Measurements from ENCODE around the gene U2AF1. TPM values are rescaled to one million over a fixed set of nuclear protein-coding genes. Genes with fewer than 3 reads are reported as not detected.
"Not testable (repeated sequence)": the region's sequence is repeated elsewhere in the genome, so short reads cannot be mapped to it uniquely, and the experiment has no call there.

U2AF1 gene
- total RNA-seq, 1 donor from 2014 or later: 62.1 TPM

DNA sequence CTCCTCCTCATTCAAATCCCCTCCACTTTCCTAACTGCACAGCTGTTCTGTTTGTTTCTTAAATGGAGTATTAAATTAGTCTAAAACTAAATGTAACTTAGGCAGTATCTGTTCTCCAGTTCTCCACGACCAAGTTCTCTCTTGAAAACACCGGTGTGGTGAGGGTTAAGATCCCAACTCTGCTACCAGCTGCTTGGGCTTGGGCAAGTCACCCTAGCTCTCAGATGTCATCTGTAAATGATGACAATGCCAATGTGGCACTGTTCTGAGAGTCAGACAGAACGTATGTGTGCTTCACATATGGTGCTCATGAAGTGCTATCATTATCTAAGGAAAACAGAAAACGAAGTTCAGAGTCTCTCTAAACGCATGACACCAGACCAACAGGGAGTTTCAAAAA lies 2.7 kb downstream of the U2AF1 start:
- not testable (repeated sequence) for H3K27ac Mint-ChIP-seq; H3K4me3 Mint-ChIP-seq; DNase-seq (ENCODE audit: low spot score in 2 of 2, unreplicated experiment in 2 of 2); H3K36me3 Mint-ChIP-seq; H3K4me1 Mint-ChIP-seq; H3K9me3 Mint-ChIP-seq; H3K27me3 Mint-ChIP-seq (ENCODE audit: low read depth)

DNA sequence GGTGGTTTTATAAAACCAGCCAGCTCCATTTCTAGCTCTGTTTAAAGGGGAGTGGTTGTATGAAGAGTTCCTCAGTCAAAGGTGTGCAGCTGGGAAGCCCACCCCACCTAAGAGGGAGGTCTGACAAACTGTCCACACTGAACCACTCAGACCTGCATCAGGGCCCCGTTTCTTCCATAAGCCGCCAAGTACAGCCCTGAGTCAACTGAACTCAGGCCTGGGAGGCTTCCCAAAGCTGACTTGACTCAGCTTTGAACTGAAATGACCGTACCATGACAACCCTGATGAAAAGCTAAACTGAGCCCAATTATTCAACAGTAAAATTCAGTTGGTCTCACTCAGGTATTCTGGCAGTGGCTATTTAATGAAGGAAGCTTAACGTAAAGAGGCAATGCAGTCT lies 5.1 kb downstream of the U2AF1 start:
- not testable (repeated sequence) for H3K36me3 Mint-ChIP-seq; H3K27ac Mint-ChIP-seq; H3K9me3 Mint-ChIP-seq; H3K27me3 Mint-ChIP-seq (ENCODE audit: low read depth); H3K4me3 Mint-ChIP-seq; H3K4me1 Mint-ChIP-seq; DNase-seq (ENCODE audit: low spot score in 2 of 2, unreplicated experiment in 2 of 2)

DNA sequence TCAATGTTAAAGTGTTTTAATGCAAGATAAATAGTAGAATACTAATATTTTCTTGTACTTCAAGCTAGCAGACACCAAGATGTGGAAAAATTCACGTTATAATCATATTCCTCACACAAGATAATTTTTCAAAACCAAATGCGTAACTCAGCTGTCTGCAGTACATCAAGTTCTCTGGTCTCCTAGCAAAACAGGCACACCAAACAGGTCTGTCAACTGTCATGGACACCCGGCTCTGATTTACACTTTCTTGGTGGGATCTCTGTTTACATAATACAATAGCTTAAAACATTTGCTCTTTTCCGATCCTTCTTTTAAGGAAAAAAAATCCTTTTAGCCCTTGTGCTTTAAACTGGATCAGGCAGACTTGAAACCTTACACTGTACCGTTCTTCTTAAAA lies 5.7 kb downstream of the U2AF1 start:
- DNase-seq (ENCODE audit: low spot score in 2 of 2, unreplicated experiment in 2 of 2); H3K27me3 Mint-ChIP-seq (ENCODE audit: low read depth); H3K9me3 Mint-ChIP-seq; H3K27ac Mint-ChIP-seq; H3K36me3 Mint-ChIP-seq; H3K4me3 Mint-ChIP-seq; H3K4me1 Mint-ChIP-seq: not testable (repeated sequence)

DNA sequence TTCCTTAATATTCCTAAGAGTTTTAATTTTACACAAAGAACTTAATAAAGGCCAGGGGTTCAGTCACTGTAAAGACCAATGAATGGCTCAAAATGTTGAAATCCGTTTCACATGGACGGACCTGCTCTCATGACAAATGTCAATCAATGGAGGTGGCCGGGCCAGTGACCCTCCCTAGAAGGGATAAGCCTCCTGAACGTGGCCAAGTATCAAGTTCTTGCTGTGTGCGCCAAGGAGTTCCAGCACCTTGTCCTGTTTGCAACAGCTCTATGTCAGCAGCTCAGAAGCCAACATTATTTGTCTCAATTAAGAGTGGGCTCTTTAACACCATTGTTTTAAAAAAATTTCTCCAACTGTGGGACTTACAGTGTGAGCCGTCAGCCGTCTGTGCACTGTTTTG lies 6.4 kb downstream of the U2AF1 start:
- H3K36me3 Mint-ChIP-seq, H3K9me3 Mint-ChIP-seq, H3K4me1 Mint-ChIP-seq: not testable (repeated sequence)

DNA sequence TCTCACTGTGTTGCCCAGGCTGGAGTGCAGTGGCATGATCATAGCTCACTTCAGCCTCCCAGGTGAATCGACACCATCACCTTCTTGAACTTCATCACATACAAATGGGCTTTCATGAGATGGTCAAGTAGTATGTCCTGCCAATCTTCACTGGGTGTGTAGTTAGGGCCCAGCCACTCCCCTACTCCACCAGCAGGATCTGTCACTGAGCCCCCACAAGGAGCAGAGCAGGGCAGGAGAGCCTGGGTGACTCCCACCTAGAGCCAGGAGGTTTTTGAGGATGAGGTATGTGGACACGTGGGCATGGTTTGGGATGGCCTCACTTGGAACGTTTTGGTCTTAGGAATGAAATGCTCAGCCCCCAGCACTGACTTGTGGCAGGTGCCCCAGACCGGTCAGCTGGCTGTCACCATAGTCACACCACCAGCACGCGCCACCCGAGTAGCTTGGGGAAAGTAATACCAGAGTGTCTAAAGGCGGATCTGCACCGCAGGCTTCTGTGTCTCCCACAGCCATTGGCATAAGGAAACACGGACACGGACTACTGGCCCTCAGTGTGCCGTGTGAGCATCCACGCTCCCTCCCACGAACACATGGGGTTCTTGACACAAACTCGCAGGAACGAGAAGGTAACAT lies 15.3 kb downstream of the U2AF1 start:
- H3K36me3 Mint-ChIP-seq; H3K9me3 Mint-ChIP-seq; H3K27ac Mint-ChIP-seq; H3K4me1 Mint-ChIP-seq; H3K27me3 Mint-ChIP-seq (ENCODE audit: low read depth); DNase-seq (ENCODE audit: low spot score in 2 of 2, unreplicated experiment in 2 of 2); H3K4me3 Mint-ChIP-seq: not testable (repeated sequence)

More for the DNA sequence above, 6.4 kb downstream of the U2AF1 start:
- not testable (repeated sequence) for H3K27me3 Mint-ChIP-seq (ENCODE audit: low read depth); DNase-seq (ENCODE audit: low spot score in 2 of 2, unreplicated experiment in 2 of 2); H3K27ac Mint-ChIP-seq; H3K4me3 Mint-ChIP-seq

DNA sequence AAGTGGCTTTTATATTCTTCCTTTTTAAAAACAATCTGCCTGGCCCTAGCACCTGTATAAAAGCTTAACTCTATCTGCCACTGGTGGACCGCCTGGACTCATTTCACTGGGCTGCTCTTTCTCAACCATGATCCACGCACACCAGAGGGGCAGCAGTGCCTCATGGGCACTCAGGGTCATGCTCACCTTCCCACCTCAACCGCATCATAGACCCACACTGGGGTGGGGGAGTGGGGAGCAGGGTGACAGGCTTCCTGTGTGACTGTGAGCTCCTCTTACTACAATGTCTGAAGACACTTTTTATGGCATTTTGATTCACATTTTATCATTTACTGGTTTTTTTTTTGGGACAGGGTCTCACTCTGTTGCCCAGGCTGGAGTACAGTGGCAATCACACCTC lies 16.4 kb downstream of the U2AF1 start:
- H3K27ac Mint-ChIP-seq; H3K4me3 Mint-ChIP-seq; H3K27me3 Mint-ChIP-seq (ENCODE audit: low read depth); H3K4me1 Mint-ChIP-seq; H3K9me3 Mint-ChIP-seq; DNase-seq (ENCODE audit: low spot score in 2 of 2, unreplicated experiment in 2 of 2); H3K36me3 Mint-ChIP-seq: not testable (repeated sequence)

DNA sequence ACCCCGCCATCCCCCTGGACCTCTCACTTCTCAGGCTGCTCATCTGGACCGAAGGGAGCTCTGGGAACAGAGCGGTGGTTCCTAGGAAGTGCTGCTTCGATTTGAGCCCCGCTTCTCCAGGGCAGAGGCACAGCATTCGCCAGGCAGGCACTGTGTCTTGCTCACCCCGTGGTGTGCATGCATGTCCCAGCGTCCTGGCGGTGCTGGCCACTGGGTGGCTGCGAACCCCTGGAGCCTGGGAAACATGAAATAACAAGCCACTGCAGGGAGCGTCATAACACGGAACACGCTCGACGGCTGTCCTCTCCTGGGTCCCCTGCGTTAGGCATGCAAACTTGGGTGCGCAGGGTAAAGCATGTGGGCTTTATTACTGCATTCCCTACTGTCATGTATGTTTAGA lies 17.9 kb downstream of the U2AF1 start:
- not testable (repeated sequence) for H3K27ac Mint-ChIP-seq; H3K27me3 Mint-ChIP-seq (ENCODE audit: low read depth); H3K36me3 Mint-ChIP-seq; H3K4me3 Mint-ChIP-seq; H3K9me3 Mint-ChIP-seq; H3K4me1 Mint-ChIP-seq; DNase-seq (ENCODE audit: low spot score in 2 of 2, unreplicated experiment in 2 of 2)

DNA sequence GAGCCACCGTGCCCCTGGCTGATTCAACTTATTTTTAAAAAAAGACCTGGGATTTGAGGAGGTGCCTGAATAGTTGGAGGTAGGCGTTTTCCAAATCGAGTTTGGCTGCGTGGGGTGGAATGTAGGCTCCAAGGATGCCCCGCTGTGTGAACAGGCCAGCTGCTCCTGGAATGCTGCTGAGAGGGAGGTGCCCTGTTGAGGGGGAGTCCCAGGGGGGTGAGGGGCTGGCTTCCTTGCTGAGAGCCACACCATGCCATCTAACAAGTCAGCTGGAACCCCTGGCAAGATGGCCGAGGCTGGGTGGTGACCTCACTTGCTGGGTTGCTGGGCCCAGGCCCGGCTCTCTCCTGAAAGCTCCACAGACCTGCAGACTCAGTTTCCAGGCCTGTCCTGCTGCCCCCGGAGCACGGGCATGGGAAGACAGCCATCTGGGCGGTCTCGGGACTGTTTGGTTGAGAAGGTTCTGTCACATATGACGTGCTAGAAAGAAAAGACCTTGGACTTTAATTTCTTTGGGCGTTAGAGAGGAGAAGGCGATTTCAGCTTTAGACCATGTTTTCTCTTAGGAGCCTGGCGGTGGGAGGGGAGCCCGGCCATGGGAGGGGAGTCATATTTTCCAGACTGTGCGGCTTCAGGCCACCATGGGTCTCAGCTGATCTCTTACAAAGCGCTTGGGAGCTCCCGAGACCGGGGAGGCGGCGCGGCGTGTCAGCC lies 24.6 kb downstream of the U2AF1 start:
- H3K36me3 Mint-ChIP-seq; H3K27me3 Mint-ChIP-seq (ENCODE audit: low read depth); H3K4me1 Mint-ChIP-seq; H3K4me3 Mint-ChIP-seq; DNase-seq (ENCODE audit: low spot score in 2 of 2, unreplicated experiment in 2 of 2); H3K9me3 Mint-ChIP-seq; H3K27ac Mint-ChIP-seq: not testable (repeated sequence)

DNA sequence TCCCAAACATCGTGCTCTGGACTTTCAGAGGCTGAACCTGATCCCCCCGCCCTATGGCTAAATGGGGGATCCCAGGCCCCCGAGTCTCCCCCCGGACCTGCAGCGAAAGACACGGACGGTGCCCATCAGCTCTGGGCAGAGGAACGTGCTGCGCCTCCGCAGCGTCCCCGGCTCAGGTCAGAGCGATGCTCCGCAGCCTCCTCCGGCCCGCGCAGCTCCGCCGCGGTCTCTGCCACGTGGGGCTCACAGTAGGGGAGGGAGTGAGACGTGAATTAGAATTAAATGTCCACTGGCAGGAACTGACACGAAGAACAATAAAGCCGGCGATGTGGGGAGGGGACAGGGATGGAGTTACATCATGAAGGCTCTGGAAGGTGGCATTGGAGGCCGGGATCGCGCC lies 30.7 kb downstream of the U2AF1 start:
- H3K36me3 Mint-ChIP-seq; H3K9me3 Mint-ChIP-seq; H3K27me3 Mint-ChIP-seq (ENCODE audit: low read depth); H3K4me3 Mint-ChIP-seq; DNase-seq (ENCODE audit: low spot score in 2 of 2, unreplicated experiment in 2 of 2); H3K27ac Mint-ChIP-seq; H3K4me1 Mint-ChIP-seq: not testable (repeated sequence)

DNA sequence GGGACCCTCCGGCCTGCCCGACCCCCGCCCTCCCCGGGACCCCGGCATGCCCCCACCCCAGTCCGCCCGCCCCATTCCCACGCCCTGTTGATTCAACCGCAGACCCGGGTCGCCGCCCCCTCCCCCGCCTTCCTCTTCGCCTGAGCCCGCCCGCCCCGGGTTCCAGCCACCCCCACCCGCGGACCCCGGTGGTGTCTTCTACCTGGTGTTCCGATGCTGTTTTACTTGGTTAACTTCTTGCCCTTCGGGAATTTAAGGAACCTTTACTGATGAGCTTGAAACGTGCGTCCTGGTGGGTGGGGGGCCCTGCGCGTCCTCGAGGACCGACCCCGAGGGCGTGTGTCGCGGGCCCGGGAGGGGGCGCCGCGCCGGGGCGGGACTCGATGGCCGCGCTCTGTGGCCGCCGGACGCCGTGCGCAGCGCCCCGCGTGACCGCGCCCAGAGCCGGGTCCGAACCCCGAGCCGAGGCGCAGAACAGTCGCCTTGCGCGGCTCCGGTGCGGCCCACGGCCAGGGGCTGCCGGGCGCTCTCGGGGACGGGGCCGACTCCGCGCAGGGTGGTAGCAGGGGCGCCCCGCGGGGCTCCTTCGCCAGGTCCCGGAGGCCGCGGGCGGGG lies 31.2 kb downstream of the U2AF1 start:
- H3K4me1 Mint-ChIP-seq; H3K9me3 Mint-ChIP-seq; DNase-seq (ENCODE audit: low spot score in 2 of 2, unreplicated experiment in 2 of 2); H3K36me3 Mint-ChIP-seq; H3K27me3 Mint-ChIP-seq (ENCODE audit: low read depth); H3K27ac Mint-ChIP-seq; H3K4me3 Mint-ChIP-seq: not testable (repeated sequence)

DNA sequence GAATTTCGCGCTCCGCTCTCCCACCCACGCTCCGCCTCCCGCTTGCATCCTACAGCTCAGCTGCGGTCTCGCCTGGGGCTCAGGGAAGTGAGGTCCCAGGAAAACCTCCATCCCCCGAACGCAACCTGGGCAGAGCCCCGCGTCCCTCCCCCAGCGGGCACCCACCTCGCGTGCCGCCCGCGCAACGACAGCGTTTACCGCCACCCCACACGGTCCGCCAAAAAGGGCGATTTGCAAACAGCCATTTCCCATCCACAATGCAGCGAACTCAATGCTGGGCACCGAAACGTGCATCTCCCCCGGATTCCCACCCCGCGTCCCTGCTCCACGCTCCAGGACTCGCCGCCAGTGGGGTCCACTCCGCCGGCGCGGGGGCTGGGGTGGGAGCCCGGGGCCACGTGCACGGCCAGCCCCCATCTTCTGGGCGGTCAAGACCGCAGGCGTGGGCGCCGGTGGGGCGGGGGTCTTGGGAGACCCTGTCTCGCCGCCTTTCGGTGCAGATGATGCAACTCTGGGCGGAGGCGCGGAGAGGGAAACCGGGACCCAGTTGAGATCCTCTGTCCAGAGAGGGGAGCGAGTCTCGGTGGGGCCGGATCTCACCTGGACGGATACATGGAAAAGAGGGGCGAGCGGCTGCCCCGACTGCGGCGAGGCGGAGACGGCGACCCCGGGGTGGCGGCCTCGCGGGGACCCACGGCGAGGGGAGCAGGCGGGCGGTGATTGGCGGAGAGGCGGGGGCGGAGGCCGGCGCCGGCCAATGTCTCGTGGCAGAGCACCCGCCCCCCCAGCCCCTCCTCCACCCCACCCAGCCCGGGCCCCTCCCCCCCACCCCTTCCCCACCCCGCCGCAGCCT lies 32.0 kb downstream of the U2AF1 start, which contains the start of gene CBS:
CBS (minus strand) TSS at position 666 of the 853 bp plus-strand sequence. CDS start 3,642 bp downstream, outside the sequence.
- H3K27me3 Mint-ChIP-seq (ENCODE audit: low read depth); H3K36me3 Mint-ChIP-seq; DNase-seq (ENCODE audit: low spot score in 2 of 2, unreplicated experiment in 2 of 2); H3K27ac Mint-ChIP-seq; H3K4me3 Mint-ChIP-seq; H3K4me1 Mint-ChIP-seq; H3K9me3 Mint-ChIP-seq: not testable (repeated sequence)

DNA sequence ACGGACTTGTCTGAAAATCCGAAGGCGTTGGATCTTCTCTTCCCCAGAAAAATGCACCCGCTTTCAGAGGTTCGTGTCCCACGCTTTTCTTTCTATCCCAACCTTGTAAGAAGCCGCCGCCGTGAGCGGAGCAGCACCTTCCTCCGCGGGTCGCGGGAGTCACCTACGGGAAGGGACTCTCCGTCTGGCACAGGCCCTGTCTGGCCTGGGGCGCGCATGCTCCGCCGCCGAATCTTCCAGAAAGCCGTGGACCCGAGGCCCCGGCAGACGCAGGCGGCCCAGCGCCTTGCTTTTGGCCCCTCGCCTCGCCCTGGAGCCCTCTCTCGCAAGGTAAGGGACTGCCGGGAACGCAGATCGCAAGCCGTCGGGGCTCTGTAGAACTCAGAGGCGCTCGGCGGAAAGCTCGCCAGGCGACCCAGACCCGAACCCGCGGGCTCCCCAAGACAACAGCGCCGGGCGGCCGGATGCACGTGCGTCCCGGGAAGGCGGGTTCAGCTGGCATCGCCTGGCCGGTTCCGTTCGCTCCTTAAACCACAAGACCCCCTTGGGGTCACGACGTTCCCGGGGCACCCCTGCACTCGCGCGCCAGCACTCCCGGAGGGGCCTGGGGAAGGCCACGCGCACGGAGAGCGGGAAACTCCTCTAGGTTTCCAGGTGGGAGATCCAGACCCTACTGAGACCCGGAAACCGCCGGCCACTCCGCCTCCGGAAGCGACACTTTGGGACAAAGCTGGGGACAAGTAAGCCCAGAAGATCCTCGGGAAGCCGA lies 32.8 kb downstream of the U2AF1 start:
- H3K36me3 Mint-ChIP-seq, H3K4me1 Mint-ChIP-seq: not testable (repeated sequence)

DNA sequence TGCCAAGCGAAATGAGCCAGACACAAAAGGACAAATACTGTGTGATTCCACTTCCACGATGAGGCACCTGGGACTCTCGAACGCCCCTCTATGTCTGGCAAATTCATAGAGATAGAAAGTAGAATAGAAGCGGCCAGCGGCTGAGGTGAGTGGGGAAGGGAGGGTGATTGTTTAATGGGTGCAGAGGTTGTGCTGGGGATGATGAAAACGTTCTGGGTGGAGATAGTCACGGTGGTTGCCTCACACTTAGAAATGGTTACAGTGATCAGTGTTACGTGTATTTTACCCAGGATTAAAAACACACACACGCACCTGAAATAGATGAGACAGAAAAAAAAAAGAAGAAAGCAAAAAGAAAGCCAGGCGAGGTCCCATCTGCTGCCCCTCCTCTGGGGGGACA lies 34.6 kb downstream of the U2AF1 start:
- not testable (repeated sequence) for DNase-seq (ENCODE audit: low spot score in 2 of 2, unreplicated experiment in 2 of 2); H3K4me1 Mint-ChIP-seq; H3K9me3 Mint-ChIP-seq; H3K27ac Mint-ChIP-seq; H3K4me3 Mint-ChIP-seq; H3K27me3 Mint-ChIP-seq (ENCODE audit: low read depth); H3K36me3 Mint-ChIP-seq

More for the DNA sequence above, 32.8 kb downstream of the U2AF1 start:
- H3K27ac Mint-ChIP-seq; DNase-seq (ENCODE audit: low spot score in 2 of 2, unreplicated experiment in 2 of 2); H3K9me3 Mint-ChIP-seq; H3K4me3 Mint-ChIP-seq; H3K27me3 Mint-ChIP-seq (ENCODE audit: low read depth): not testable (repeated sequence)

All from mesothelial cell of epicardium (in vitro differentiated cells).